HG03520 (cell line): ENCODE results near the gene PREX1.
"Not testable (repeated sequence)": the region's sequence is repeated elsewhere in the genome, so short reads cannot be mapped to it uniquely, and the experiment has no call there.

Experiments
- ATAC-seq: cut with Tn5 transposase; IDR thresholded peaks from one replicate; pipeline ENCODE4 v1.9.1; 2021; ENCODE audit warnings: mild to moderate bottlenecking, moderate library complexity; ENCODE audit not compliant: unreplicated experiment

PREX1 gene

GRCh38 chr20:48756774-48757173, 71.0 kb downstream of the PREX1 start:
- ATAC-seq, result not testable (repeated sequence)

GRCh38 chr20:48754292-48754691, 73.5 kb downstream of the PREX1 start:
- ATAC-seq, result no peak

DNA sequence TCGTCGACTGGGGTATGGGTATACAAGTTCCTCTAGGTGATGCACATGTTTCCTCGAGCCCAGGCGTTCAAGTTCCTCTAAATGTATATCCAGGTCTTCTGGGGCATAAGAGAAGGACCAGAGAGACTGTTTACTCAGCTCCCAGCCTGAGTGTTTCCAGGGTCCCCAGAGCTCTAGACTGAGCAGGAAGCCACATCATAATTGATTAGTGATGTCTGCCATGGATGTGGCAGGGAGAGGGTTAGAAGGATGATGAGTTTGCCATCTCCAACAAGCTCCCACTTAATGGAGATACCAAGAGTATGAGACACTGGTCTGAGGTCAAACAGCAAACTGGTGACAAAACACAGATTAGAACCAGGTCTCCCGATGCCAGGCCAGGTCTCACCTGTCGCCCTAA, 74.8 kb downstream of the PREX1 start:
- no peak for ATAC-seq

DNA sequence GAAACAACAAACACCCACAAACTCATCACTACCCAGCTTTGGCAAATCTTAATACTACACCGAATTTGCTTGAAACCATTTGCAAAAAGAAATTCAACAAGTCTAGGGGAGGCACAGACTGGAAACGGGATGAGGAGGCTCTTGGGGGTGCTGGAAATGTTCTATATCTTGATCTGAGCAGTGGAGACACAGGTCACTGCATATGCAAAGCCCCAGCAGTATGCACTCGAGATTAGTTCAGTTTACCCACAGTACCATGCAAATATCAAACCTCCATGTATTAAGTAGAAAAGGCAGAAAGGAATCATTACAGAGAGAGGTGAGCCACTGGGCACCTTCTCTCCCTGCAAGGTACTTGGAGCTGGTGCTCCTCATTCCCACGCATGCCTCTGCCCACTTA, 75.9 kb downstream of the PREX1 start:
- ATAC-seq, result no peak

GRCh38 chr20:48750941-48751635, 76.7 kb downstream of the PREX1 start:
- no peak for ATAC-seq

DNA sequence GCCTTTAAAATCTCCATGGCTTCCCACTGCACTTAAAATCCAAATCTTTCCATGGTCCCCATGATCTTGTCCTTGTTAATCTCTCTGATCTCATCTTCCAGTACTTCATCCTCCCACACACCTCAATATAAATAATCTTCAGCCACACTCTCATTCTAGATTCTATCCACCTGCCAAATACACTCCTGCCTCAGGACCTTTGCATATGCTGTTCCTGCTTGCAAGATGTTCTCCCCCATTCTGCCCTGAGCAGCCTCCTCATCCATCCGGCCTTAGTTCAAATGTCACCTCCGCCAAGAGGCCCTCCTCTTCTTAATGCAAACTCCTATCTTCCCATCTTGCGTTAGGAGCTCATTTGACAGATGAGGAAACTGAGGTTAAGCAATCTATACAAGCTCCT, 77.4 kb downstream of the PREX1 start:
- ATAC-seq, result no peak

GRCh38 chr20:48749437-48749836, 78.4 kb downstream of the PREX1 start:
- no peak for ATAC-seq

DNA sequence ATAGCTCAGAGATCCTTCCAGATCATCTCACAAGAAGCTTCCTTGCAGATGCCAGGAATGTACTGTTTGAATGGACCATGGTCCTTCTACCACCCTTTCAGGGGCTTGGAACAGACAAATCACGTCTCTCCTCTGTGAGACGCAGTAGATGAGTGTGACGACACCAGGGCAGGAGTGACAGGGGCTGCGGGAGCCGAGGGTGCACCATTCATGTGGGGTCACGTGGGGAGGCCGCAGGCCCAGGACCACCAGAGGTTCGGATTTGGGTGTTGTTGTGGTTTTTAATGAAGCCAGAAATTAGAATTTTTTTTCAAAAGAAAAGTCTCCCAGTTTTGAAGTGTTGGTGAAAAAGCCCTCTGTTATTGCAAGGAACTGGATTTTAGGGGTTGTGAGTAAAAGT, 79.2 kb downstream of the PREX1 start:
- ATAC-seq, result no peak

DNA sequence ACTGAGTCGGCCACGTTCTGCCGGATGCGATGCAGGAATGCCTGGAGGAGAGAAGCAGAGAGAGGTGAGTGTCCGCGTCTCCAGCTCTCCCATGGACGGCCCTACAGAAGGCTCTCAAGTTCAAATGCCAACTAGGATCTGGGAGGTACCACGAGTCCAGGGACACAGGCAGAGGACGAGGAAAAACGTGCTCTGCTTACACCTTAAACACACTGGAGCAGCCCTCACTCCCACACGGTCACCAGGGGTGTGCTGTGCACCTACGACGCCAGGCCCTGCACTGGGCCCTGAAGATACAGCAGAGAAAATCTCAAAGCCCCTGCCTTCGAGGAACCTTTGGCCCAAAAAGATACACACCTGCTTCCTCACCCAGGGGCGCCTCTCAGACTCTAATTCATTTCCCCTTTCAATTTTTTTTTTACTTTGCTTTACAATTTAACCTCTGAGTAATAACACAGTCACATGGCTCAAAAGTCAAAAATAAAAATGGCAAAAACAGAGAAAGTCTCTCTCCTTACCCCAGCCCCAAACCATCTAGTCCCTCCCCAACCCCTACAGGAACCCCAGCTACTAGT, 79.9 kb downstream of the PREX1 start:
- ATAC-seq, result no peak

DNA sequence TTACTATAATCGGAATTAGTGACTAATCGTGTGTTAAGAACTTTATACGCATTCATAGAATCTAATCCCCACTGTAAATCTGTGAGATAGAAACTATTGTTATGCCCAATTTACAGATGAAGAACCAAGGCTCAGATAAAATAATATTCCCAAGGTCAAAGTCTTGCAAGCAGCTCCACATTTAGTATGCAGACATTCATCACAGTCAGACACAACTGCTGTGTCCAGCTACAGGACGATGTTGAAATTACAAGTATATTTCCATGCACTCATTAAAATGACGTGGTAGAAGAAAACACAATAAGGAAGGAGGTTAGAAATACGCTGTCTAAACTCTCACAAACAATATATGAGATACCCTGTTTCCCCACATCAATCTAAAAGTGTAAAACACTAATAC, 82.5 kb downstream of the PREX1 start:
- no peak for ATAC-seq

- ATAC-seq, result no peak
These were observed 83.3 kb downstream of the PREX1 start for GRCh38 chr20:48744515-48744914.

DNA sequence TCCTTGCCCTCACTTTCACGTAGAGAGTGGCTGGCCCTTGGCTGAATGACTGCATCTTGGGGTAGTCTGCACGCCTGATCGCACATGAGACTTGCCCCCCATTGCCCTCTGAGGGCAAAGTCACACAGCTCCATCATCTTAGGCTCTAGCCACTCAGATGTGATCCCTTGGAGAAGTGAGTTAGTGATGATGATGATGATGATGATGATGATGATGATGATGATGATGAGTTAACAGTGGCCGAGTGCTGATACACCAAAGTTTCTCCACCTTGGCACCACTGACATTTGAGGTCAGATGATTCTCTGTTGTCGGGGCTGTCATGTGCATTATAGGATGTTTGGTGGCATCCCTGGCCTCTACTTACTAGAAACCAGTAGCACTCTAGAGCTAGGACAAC, 84.0 kb downstream of the PREX1 start:
- no peak for ATAC-seq

DNA sequence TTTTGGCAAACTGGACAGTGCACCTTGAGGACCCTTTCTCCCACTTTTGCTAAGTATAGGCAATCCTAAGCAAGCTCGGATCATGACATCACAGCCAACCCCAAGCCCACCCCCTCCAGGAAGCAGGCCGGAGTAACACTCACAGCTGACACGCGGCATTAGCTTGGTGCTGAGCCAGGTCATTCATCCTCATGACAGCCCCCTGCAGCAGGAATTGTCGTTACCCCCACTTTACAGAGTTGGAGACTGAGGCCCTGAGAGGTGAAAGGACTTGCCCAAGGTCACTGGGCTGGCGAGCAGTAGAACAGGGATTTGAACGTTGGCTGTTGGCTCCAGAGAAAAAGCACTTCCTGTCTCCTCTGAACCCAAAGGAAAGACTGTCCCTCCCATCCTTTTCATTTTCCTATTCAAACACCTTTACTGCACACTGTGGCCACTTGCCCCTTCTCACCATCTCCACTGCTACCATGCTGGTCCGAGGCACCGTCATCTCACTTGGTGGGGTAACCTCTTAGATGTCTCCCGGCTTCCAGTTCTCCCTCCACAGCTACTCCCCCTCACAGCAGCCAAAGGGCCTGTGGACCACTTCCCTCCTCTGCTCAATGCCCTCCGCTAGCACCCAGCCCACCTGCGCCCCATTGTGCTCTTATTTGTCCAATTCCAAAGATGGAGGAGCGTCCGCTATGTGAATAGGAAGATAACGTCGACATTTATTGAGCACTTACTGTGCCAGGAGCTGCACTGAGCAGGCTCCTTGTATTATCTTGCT, 84.7 kb downstream of the PREX1 start:
- no peak for ATAC-seq

- ATAC-seq, result no peak
These were observed 85.6 kb downstream of the PREX1 start for GRCh38 chr20:48742233-48742632.

DNA sequence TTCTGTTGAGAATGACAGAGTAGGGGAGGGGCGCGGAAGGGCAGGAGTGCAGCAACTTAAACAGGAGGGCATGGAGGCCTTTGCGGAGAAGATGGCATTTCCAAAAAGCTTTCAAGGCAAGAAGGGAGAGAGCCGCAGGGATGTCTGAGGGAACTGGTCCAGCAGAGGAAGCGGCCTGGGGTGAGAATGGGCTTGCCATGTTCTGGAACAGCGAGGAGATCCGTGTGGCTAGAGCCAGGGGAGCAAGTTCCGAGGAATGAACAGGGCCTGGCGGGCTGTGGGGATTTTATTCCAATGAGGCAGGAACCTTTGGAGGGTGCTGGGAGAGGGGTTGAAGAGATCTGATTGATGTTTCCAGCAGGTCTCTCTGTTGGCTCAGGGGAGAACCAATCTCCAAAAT, 86.1 kb downstream of the PREX1 start:
- no peak for ATAC-seq

DNA sequence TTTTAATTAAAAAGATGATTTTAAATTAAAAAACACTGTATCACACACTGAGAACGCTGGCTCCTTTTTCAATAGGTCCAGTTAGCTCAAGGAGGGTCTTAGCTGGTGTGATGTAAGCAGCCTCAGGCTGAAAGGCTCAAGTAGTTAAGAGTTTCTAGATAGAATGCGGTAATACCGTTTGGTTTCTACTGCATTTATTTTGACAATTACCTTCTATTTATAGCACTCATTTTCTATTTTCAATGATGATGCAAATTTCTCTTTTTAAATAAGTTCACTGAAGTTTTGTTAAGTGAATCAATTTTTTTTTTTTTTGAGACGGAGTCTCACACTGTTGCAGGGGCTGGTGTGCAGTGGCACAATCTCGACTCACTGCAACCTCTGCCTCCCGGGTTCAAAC, 87.1 kb downstream of the PREX1 start:
- ATAC-seq, result peak; percentile 48

DNA sequence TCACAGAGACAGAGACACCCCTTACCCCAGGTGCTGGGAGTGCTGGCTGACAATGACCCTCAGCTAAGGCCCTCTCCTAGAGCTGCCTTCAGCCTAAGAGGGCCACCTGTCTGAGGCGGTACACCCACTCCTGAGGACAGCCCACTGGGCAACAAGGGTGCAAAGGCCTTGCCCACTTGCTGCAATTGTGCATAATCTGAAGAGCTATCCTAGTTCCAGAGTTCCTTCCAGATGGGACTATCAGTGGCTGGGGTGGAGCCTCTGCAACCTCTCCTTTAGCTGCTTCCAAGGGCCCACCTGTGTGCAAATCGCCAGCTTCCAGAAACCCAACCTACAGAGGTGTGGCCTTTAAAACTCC, 87.5 kb downstream of the PREX1 start:
- ATAC-seq, result peak; percentile 12

DNA sequence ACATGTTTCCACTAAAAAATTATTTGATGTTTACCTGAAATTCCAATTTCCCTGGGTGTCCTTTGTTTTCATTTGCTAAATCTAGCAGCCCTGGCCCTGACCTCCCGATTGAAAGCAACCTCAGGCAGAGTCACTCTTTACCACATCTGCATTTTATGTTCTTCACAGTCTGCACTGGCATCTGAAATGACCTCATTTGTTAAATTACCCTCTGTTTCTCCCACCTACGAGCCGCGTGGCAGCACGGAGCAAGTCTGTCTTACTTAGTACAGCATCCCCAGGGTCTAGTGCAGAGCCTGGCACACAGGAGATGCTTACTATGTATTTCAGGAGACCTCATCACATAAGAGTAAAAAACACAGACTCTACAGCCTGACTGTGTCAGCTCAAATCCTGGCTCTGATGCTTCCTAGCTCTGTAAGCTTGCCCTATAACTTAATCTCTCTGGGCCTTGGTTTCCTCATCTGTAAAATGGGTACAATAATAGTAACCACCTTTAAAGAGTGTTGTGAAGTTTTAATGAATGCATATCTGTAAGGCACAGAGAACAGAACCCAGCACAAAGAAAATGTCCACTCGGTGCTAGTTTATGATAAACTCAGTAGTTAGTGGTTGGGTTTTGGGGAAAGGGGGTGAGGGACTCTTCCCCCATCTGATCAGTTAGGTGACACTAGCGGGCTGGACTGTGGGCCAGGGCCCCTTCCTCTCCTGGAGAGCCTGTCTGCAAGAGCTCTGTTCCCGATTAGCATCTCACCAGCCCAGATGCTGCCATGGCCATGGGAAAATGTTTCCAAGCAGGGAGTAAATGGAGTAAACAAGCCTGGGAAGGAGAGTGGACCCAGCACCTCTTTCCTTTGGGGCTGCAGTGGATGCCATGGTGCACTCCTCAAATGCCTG, 88.2 kb downstream of the PREX1 start:
- ATAC-seq, result no peak

DNA sequence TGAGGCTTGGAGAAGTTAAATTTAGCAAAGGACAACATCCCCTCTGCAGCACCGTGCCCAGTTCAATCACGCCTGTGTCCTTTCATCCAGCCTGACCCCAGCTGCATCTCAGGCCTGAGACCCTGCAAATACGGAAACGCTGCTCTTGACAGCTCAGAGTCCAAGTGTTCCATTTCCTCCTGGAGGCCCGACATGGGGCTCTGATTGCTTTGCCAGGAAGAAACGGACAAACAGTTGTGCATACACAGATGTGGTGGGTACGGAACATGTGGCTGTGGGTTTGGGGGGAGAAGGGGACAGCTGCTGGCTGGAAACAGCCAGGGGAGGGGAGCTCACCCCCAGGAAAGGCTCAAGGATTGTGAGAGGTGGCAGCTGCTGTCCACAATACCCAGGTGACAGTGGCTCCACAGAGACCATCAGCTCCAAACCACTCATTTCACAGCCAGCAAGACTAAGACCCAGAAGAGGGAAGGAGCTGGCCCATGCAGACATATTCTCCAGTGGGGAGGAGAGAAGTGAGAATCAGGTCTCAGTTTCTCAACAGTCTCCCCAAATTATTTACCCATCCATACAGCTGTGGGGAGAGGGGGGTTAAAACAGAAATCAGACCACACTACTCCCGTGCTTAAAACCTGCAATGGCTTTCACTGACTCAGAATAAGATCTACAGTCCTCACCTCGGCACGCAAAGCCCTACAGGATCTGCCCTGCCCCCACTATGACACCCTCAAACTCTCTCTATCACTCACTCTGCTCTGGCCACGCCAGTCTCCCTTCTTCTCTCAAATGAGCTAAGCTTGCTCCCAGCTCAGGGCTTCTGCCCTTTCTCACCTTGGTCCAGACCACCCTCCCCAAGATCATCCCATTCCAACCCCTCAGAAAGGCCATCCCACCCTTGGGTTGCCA, 89.1 kb downstream of the PREX1 start:
- peak; percentile 54 for ATAC-seq

DNA sequence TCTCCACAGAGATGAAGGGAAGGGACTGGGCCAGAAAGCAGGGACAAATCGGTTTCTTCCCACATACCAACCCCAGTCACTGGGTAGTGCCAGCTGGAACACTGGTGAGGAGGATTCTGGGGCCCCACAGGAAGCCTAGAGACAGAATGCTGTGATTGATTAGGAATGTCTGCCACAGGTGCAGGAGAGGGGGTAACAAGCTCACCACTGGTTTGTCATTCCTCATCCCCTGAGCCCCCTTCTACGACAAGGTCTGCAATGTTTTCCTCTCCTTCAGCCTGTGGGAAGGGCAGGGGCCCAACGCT, 89.8 kb downstream of the PREX1 start:
- no peak for ATAC-seq
